Caco-2 (cell line): ENCODE results near the gene TEX11. TPM values are rescaled to one million over a fixed set of nuclear protein-coding genes. Genes with fewer than 3 reads are reported as not detected.

Experiments
- BruUV-seq: library from RNA; stranded (reverse); fragments of 400-500 nt; replicated peaks from 2 replicates; lab custom pipeline; 2021; lab: Mats Ljungman, UMichigan
- CTCF ChIA-PET: fragments of 300-600 bp; sonication (Branson Sonifier 250); formaldehyde crosslinking; loops from one replicate; lab custom pipeline; 2022; ENCODE audit warnings: antibody characterized with exemption; lab: Charles Lee
- POLR2A ChIA-PET: fragments of 300-600 bp; sonication (Branson Sonifier 250); formaldehyde crosslinking; loops from one replicate; lab custom pipeline; 2022; ENCODE audit warnings: antibody characterized with exemption; lab: Charles Lee
- DNase-seq, 2 experiments: peaks; one replicate each; pipeline versions ENCODE4 v3.0.0 to v3.0.0-alpha.2; 2020 to 2022
- H3K27me3 ChIP-seq: replicated peaks from 2 replicates; pipeline ENCODE4 v1.6.0; 2011; ENCODE audit warnings: low read length; ENCODE audit not compliant: control insufficient read depth, insufficient read depth
- H3K36me3 ChIP-seq: 2 replicates; pipeline ENCODE4 v1.5.1; 2011; ENCODE audit warnings: low read length; ENCODE audit not compliant: control insufficient read depth, insufficient read depth
- H3K4me1 ChIP-seq: fragments of 250-450 bp; sonication (Bioruptor Pico); 2 replicates; pipeline ENCODE4 v1.5.1; 2020; ENCODE audit warnings: mild to moderate bottlenecking
- H3K4me3 ChIP-seq: 2 replicates; pipeline ENCODE4 v1.5.1; 2011; ENCODE audit warnings: low read depth, mild to moderate bottlenecking, control low read depth, low read length
- H3K9me3 ChIP-seq: fragments of 250-450 bp; sonication (Bioruptor Pico); 2 replicates; pipeline ENCODE4 v1.5.1; 2020; ENCODE audit warnings: mild to moderate bottlenecking, moderate library complexity
- H3K27ac Mint-ChIP-seq: one replicate; pipeline ENCODE4 v1.8.0; 2022; ENCODE audit warnings: mixed read lengths; ENCODE audit not compliant: unreplicated experiment
- H3K27me3 Mint-ChIP-seq: one replicate; pipeline ENCODE4 v1.8.0; 2022; ENCODE audit warnings: mixed read lengths; ENCODE audit not compliant: insufficient read depth, unreplicated experiment
- H3K36me3 Mint-ChIP-seq: one replicate; pipeline ENCODE4 v1.8.0; 2022; ENCODE audit warnings: mild to moderate bottlenecking, mixed read lengths; ENCODE audit not compliant: insufficient read depth, unreplicated experiment
- H3K4me1 Mint-ChIP-seq: one replicate; pipeline ENCODE4 v1.8.0; 2022; ENCODE audit warnings: low read depth, mixed read lengths; ENCODE audit not compliant: unreplicated experiment
- H3K4me3 Mint-ChIP-seq: one replicate; pipeline ENCODE4 v1.8.0; 2022; ENCODE audit warnings: mild to moderate bottlenecking, moderate library complexity, mixed read lengths; ENCODE audit not compliant: unreplicated experiment
- H3K9me3 Mint-ChIP-seq: one replicate; pipeline ENCODE4 v1.8.0; 2022; ENCODE audit warnings: mixed read lengths; ENCODE audit not compliant: unreplicated experiment
- CTCF ChIP-seq, 2 experiments: fragments of 200-600 bp in 1 of 2; IDR thresholded peaks; 1 replicate in 1 of 2; 2 replicates in 1 of 2; pipeline versions ENCODE4 v1.5.1 to v1.8.0; 2011 to 2022; ENCODE audit warnings: antibody characterized with exemption in 1 of 2, control low read depth in 1 of 2, inconsistent platforms in 1 of 2, low read depth in 1 of 2, low read length in 1 of 2, mild to moderate bottlenecking in 1 of 2, moderate library complexity in 1 of 2; ENCODE audit not compliant: insufficient read depth in 1 of 2, severe bottlenecking in 1 of 2, unreplicated experiment in 1 of 2
- intact Hi-C: fragments of 100-400 bp; cut with micrococcal nuclease; formaldehyde crosslinking; loops from one replicate; pipeline ENCODE4 v1.10.0; 2022; ENCODE audit not compliant: unreplicated experiment
- total RNA-seq: library from RNA; stranded (reverse); gene quantifications from 2 replicates; pipeline ENCODE4 v1.2.3, GENCODE V29; 2022

Gene TEX11
- total RNA-seq, 1 experiment from 2014 or later = 0.23 TPM

- Mint-ChIP-seq H3K4me3 (no peak overlapping the region), H3K27me3 (no peaks in the 10 kb centered on the region), H3K27ac (no peak overlapping the region), H3K4me1 (peaks cover 18% of the 10 kb centered on the region), H3K36me3 (peaks cover 16% of the 10 kb centered on the region), H3K9me3 (no peaks in the 10 kb centered on the region)
- H3K4me3 ChIP-seq = no peak overlapping the region
- DNase-seq = no peak
- no peaks in the 10 kb centered on the region for H3K36me3 ChIP-seq
- H3K27me3 ChIP-seq = no peaks in the 10 kb centered on the region
- no peaks in the 10 kb centered on the region for H3K4me1 ChIP-seq
- BruUV-seq = no TSS peak
- ChIA-PET CTCF (no interaction called here), POLR2A (no interaction called here)
- H3K9me3 ChIP-seq = no peaks in the 10 kb centered on the region
- no peak for TF ChIP-seq CTCF (IDR thresholded peaks at IDR 0.05; ENCODE audit: insufficient read depth in 1 of 2, low read depth in 1 of 2, low read length in 1 of 2, severe bottlenecking in 1 of 2, unreplicated experiment in 1 of 2)
- intact Hi-C loops = loop anchor here (10.0 kb wide), 1 partner anchor 54 kb away; no protein-coding TSS in a partner anchor
Measured at GRCh38 chrX:70509078-70509477, 399.4 kb downstream of the TEX11 start.

- Histone ChIP-seq H3K4me3 (no peak overlapping the region), H3K27me3 (no peaks in the 10 kb centered on the region), H3K4me1 (no peaks in the 10 kb centered on the region), H3K36me3 (no peaks in the 10 kb centered on the region), H3K9me3 (no peaks in the 10 kb centered on the region)
- POLR2A ChIA-PET = no interaction called here
- intact Hi-C loops = loop anchor here (10.0 kb wide), 1 partner anchor 54 kb away; no protein-coding TSS in a partner anchor
- BruUV-seq = no TSS peak
- Mint-ChIP-seq H3K27me3 (no peaks in the 10 kb centered on the region), H3K4me3 (no peak overlapping the region), H3K36me3 (peaks cover 16% of the 10 kb centered on the region), H3K9me3 (no peaks in the 10 kb centered on the region), H3K27ac (no peak overlapping the region), H3K4me1 (peaks cover 18% of the 10 kb centered on the region)
- CTCF ChIA-PET = interaction anchor here (1.2 kb wide), 1 partner anchor 54 kb away, joined by 8 read pairs; no protein-coding TSS in a partner anchor
- DNase-seq = no peak
- TF ChIP-seq CTCF (IDR thresholded peaks at IDR 0.05; ENCODE audit: insufficient read depth in 1 of 2, low read depth in 1 of 2, low read length in 1 of 2, severe bottlenecking in 1 of 2, unreplicated experiment in 1 of 2) = no peak
Measured at GRCh38 chrX:70508296-70508911, 400.1 kb downstream of the TEX11 start.

GRCh38 chrX:70505451-70505841 is 403.1 kb downstream of the TEX11 start:
- H3K27me3 ChIP-seq = no peaks in the 10 kb centered on the region
- Mint-ChIP-seq H3K27me3 (no peaks in the 10 kb centered on the region), H3K36me3 (peaks cover 28% of the 10 kb centered on the region), H3K27ac (no peak overlapping the region), H3K9me3 (no peaks in the 10 kb centered on the region), H3K4me3 (no peak overlapping the region), H3K4me1 (peaks cover 17% of the 10 kb centered on the region)
- CTCF ChIA-PET = no interaction called here
- H3K36me3 ChIP-seq = no peaks in the 10 kb centered on the region
- no peak overlapping the region for H3K4me3 ChIP-seq
- TF ChIP-seq CTCF (IDR thresholded peaks at IDR 0.05; ENCODE audit: insufficient read depth in 1 of 2, low read depth in 1 of 2, low read length in 1 of 2, severe bottlenecking in 1 of 2, unreplicated experiment in 1 of 2) = no peak
- POLR2A ChIA-PET = no interaction called here
- no peak for DNase-seq
- intact Hi-C loops = loop anchor here (10.0 kb wide), 1 partner anchor 51 kb away; no protein-coding TSS in a partner anchor
- H3K9me3 ChIP-seq = no peaks in the 10 kb centered on the region
- no peaks in the 10 kb centered on the region for H3K4me1 ChIP-seq
- no TSS peak for BruUV-seq
